Activated CD4-positive, alpha-beta T cell treated with anti-CD3 and anti-CD28 coated beads, Interleukin-2, amount 50 U/mL, for 4 hours (primary cell): Measurements from ENCODE around the gene ADAM23.

Source experiments
- DNase-seq, 2 experiments: peaks; one replicate each; pipeline ENCODE4 v3.0.0-alpha.2; 2020

Gene ADAM23

GRCh38 chr2:206443735-206444527, 599 bp downstream of the ADAM23 start:
- no peak for DNase-seq

GRCh38 chr2:206445948-206446347, 2.6 kb downstream of the ADAM23 start:
- no peak for DNase-seq

- no peak for DNase-seq
Measured at GRCh38 chr2:206452242-206452641, 8.9 kb downstream of the ADAM23 start.

- DNase-seq: no peak
Measured at GRCh38 chr2:206452750-206453149, 9.4 kb downstream of the ADAM23 start.

- DNase-seq: no peak
Measured at GRCh38 chr2:206456078-206456754, 12.9 kb downstream of the ADAM23 start.

- no peak for DNase-seq
Measured at GRCh38 chr2:206457188-206457634, 13.9 kb downstream of the ADAM23 start.

GRCh38 chr2:206462240-206462854, 19.0 kb downstream of the ADAM23 start:
- no peak for DNase-seq

- DNase-seq: no peak
Measured at GRCh38 chr2:206463685-206464084, 20.4 kb downstream of the ADAM23 start.

GRCh38 chr2:206464597-206464996, 21.3 kb downstream of the ADAM23 start:
- no peak for DNase-seq

- DNase-seq: no peak
Measured at GRCh38 chr2:206471524-206472062, 28.3 kb downstream of the ADAM23 start.

- no peak for DNase-seq
Measured at GRCh38 chr2:206472094-206472493, 28.8 kb downstream of the ADAM23 start.

- no peak for DNase-seq
Measured at GRCh38 chr2:206474099-206474498, 30.8 kb downstream of the ADAM23 start.

GRCh38 chr2:206477296-206477695, 34.0 kb downstream of the ADAM23 start:
- no peak for DNase-seq

- no peak for DNase-seq
Measured at GRCh38 chr2:206478340-206478739, 35.0 kb downstream of the ADAM23 start.

- DNase-seq: no peak
Measured at GRCh38 chr2:206480161-206480560, 36.8 kb downstream of the ADAM23 start.

- DNase-seq: no peak
Measured at GRCh38 chr2:206480620-206481019, 37.3 kb downstream of the ADAM23 start.

- DNase-seq: no peak
Measured at GRCh38 chr2:206481056-206481455, 37.7 kb downstream of the ADAM23 start.

GRCh38 chr2:206482123-206482522, 38.8 kb downstream of the ADAM23 start:
- no peak for DNase-seq

GRCh38 chr2:206482633-206483032, 39.3 kb downstream of the ADAM23 start:
- DNase-seq: no peak

- DNase-seq: no peak
Measured at GRCh38 chr2:206488053-206488452, 44.7 kb downstream of the ADAM23 start.

GRCh38 chr2:206488623-206489022, 45.3 kb downstream of the ADAM23 start:
- no peak for DNase-seq

- no peak for DNase-seq
Measured at GRCh38 chr2:206494061-206494460, 50.7 kb downstream of the ADAM23 start.

- DNase-seq: no peak
Measured at GRCh38 chr2:206502729-206503128, 59.4 kb downstream of the ADAM23 start.

GRCh38 chr2:206511283-206511682, 68.0 kb downstream of the ADAM23 start:
- no peak for DNase-seq
